Adrenal gland (tissue), 5 donors: ENCODE measurements around the gene TOX2.

Experiments
- POLR2A ChIP-seq, 2 donors: fragments of 450-650 bp; IDR thresholded peaks; one replicate each; pipeline ENCODE4 v1.6.1; 2017; ENCODE audit warnings: antibody characterized with exemption in 2 of 2, mild to moderate bottlenecking in 2 of 2, moderate library complexity in 1 of 2
- TF ChIP-seq, protein P1 (sequence below), 6 experiments: fragments of 450-650 bp in 4 of 6; fragments of 200-600 bp in 2 of 6; sonication (generic) in 1 of 6; IDR thresholded peaks; 1 replicate in 5 of 6; 2 replicates in 1 of 6; pipeline versions ENCODE4 v1.5.1 to v1.8.0; 2016 to 2021; ENCODE audit warnings: antibody characterized with exemption in 6 of 6, mild to moderate bottlenecking in 2 of 6, moderate library complexity in 1 of 6
- donor health status: DM: no; HTN: no; CAD: no.

DNA sequence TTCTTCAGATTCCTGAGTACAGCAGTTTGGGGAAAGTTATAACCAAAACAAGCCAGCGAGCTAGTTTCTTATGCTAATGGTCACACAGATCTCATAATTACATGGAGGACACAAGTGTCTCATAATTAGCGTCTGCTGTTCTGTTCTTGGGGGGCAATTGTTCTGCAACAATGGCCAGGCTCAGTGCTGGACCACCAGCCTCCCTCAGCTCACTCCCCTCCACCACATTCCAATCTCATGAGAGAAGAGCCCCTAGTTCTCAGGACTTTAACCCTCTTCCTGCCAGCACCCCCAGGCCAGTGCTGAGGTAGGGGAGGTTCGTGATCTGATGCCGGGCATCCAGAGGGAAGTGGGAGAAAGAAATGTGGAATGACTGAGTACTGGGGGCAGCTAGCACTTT, 20.2 kb upstream of the TOX2 start:
- no peak for TF ChIP-seq POLR2A (IDR thresholded peaks at IDR 0.05)
- TF ChIP-seq, protein P1, sequence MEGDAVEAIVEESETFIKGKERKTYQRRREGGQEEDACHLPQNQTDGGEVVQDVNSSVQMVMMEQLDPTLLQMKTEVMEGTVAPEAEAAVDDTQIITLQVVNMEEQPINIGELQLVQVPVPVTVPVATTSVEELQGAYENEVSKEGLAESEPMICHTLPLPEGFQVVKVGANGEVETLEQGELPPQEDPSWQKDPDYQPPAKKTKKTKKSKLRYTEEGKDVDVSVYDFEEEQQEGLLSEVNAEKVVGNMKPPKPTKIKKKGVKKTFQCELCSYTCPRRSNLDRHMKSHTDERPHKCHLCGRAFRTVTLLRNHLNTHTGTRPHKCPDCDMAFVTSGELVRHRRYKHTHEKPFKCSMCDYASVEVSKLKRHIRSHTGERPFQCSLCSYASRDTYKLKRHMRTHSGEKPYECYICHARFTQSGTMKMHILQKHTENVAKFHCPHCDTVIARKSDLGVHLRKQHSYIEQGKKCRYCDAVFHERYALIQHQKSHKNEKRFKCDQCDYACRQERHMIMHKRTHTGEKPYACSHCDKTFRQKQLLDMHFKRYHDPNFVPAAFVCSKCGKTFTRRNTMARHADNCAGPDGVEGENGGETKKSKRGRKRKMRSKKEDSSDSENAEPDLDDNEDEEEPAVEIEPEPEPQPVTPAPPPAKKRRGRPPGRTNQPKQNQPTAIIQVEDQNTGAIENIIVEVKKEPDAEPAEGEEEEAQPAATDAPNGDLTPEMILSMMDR (IDR thresholded peaks at IDR 0.05): no peak
